Body of pancreas (tissue), 4 donors: ENCODE results near the gene SYMPK.

Source experiments
- POLR2A ChIP-seq, 3 donors: fragments of 450-650 bp; IDR thresholded peaks; one replicate each; pipeline ENCODE4 v1.6.1; 2016; ENCODE audit warnings: antibody characterized with exemption in 3 of 3, mild to moderate bottlenecking in 2 of 3
- TF ChIP-seq, protein P1 (sequence below), 7 experiments: fragments of 450-650 bp in 4 of 7; fragments of 200-600 bp in 3 of 7; sonication (generic) in 3 of 7; IDR thresholded peaks; one replicate each; pipeline ENCODE4 v1.5.1; 2016 to 2019; ENCODE audit warnings: antibody characterized with exemption in 7 of 7

DNA sequence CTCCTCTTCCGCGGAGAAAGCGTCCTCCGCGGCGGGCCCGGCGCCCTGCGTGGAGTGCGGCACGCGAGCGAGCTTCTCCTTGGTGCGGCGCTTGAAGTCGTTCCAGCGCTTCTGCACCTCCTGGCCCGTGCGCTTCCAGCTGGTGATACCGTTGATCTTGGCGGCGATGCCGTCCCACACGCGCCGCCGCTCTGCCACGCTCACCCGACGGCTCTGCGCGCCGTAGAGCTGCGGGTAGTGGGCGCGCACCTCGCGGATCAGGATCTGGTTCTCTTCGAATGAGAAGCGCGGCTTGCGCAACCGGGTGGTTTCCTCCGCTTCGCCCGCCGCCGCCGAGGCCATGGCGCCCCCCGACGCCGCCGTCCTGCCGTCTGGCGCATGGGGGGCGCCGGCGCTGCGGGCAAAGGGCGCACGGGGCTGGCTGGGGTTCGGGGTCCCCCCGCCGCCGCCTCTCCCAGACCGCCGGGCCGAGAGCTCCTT lies 38.5 kb upstream of the SYMPK start:
- TF ChIP-seq, protein P1, sequence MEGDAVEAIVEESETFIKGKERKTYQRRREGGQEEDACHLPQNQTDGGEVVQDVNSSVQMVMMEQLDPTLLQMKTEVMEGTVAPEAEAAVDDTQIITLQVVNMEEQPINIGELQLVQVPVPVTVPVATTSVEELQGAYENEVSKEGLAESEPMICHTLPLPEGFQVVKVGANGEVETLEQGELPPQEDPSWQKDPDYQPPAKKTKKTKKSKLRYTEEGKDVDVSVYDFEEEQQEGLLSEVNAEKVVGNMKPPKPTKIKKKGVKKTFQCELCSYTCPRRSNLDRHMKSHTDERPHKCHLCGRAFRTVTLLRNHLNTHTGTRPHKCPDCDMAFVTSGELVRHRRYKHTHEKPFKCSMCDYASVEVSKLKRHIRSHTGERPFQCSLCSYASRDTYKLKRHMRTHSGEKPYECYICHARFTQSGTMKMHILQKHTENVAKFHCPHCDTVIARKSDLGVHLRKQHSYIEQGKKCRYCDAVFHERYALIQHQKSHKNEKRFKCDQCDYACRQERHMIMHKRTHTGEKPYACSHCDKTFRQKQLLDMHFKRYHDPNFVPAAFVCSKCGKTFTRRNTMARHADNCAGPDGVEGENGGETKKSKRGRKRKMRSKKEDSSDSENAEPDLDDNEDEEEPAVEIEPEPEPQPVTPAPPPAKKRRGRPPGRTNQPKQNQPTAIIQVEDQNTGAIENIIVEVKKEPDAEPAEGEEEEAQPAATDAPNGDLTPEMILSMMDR (IDR thresholded peaks at IDR 0.05) = no peak
- TF ChIP-seq POLR2A (IDR thresholded peaks at IDR 0.05) = no peak
